HG02571 (cell line): ENCODE results near the gene NCBP1.

Experiments
- ATAC-seq: cut with Tn5 transposase; IDR thresholded peaks from one replicate; pipeline ENCODE4 v1.9.1; 2021; ENCODE audit warnings: mild to moderate bottlenecking, moderate library complexity; ENCODE audit not compliant: unreplicated experiment

The NCBP1 gene

GRCh38 chr9:97706246-97706645 lies 72.6 kb downstream of the NCBP1 start:
- ATAC-seq: no peak

- ATAC-seq: peak; percentile 63
Observed at GRCh38 chr9:97710356-97711222, 77.0 kb downstream of the NCBP1 start.

DNA sequence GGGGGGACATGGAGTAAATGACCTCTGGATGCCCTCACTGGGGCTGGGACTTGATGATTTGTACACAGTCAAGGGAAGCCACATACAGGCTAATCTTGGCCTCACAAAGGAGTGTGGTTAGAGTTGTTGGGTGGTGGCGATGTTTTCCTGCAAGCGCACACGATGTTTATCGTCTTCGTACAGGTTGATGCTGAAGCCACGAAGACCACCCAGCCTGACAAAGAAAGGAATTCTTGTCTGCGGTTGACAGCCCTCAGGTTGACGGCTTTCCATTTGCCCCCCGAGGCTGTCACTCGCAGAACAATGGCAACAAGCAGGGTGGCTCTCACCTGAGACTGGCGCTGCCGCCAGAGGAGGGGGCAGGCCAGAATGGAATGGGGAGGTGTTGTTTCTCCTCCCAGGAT lies 77.6 kb downstream of the NCBP1 start:
- ATAC-seq: no peak

DNA sequence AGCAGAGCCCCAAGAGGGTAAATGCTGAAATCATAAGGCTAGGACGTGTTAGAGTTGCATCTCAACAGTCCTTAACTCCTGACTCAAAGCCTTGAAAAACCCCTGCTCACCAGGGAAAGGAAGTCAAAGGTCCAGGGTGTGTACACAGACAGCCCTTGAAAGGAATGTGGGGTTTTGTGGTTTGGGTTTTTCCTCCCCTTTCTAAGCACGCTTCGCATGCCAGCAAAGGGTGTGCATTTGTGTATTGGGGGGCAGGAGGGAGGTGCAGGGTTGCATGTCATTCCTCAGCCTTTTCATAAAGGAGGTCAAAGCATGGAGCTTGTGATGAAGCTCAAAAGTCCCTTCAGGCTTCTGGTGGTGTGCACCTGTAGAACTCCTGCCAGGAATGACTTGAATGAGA lies 80.8 kb downstream of the NCBP1 start:
- no peak for ATAC-seq

DNA sequence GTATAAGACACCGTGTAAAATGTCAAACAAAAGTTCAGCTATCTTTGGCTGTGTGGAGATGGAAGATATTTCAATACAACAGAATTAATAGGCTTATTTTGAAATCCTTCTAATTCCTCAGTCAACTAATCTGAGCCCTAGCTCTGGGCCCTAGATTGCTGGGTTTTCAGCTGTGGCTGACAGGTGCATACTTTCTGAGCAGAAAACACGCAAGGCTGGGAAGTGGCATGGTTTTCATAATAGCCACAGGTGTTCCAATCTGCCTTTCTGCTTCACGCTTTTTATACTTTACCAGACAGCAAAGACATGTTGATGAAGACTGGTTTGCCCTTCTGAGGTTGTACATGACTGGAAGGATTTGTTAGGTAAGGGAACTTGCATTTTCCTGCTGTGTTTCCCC lies 84.2 kb downstream of the NCBP1 start:
- ATAC-seq: no peak

DNA sequence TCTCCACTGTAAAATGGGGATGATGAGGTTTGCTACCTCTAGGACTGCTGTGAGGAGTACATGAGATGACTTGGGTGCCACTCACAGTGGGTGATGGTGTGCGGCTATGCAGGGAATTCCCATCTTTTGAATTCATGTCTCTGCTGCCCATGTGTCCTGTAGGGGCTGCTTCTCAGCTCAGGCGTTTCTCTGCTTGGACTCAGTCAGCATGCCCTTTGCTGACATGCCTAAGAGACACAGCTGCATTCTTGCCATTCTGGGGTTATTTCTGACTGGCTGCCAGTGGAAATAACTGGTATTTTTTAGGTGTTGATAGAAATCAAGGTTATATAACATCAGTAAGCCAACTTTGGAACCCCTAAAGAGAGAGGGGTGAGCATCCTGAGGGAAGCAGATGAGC lies 87.8 kb downstream of the NCBP1 start:
- no peak for ATAC-seq

GRCh38 chr9:97722331-97722730 lies 88.7 kb downstream of the NCBP1 start:
- no peak for ATAC-seq
